GM12878 (cell line): Measurements from ENCODE around the gene IFNGR2. TPM values are rescaled to one million over a fixed set of nuclear protein-coding genes. Genes with fewer than 3 reads are reported as not detected.
A peak's percentile ranks its signal among the peaks of the same experiment; 100 is the strongest.

ENCODE experiments used
- ATAC-seq: fragments of 200-7000 bp; cut with Tn5 transposase; 3 replicates; pipeline ENCODE4 v1.9.1; 2020; ENCODE audit warnings: mild to moderate bottlenecking, moderate library complexity
- BruUV-seq: library from RNA; stranded (reverse); fragments of 400-500 nt; replicated peaks from 2 replicates; lab custom pipeline; 2021; lab: Mats Ljungman, UMichigan
- CTCF ChIA-PET: fragments of 300-600 bp; sonication (Branson Sonifier 250); formaldehyde crosslinking; extraction: SDS; loops from one replicate; lab custom pipeline; 2021; ENCODE audit warnings: inconsistent platforms; lab: Yijun Ruan, JAX
- POLR2A ChIA-PET: fragments of 350-600 bp; formaldehyde crosslinking; extraction: SDS; loops from one replicate; lab custom pipeline; 2021; ENCODE audit warnings: inconsistent platforms; lab: Charles Lee
- RAD21 ChIA-PET: fragments of 300-600 bp; sonication (Branson Sonifier 250); formaldehyde crosslinking; loops from one replicate; lab custom pipeline; 2023; ENCODE audit warnings: antibody characterized with exemption; ENCODE audit not compliant: unreplicated experiment; lab: Charles Lee
- SMC1A ChIA-PET: fragments of 300-600 bp; sonication (Branson Sonifier 250); formaldehyde crosslinking; loops from one replicate; lab custom pipeline; 2023; ENCODE audit not compliant: unreplicated experiment, uncharacterized antibody; lab: Charles Lee
- DNase-seq: peaks from one replicate; pipeline ENCODE4 v3.0.0-alpha.2; 2011; ENCODE audit warnings: low read depth, low spot score
- FAIRE-seq: peaks from 3 replicates; lab custom pipeline; 2011; peaks lifted over from hg19 to GRCh38; lab: Jason Lieb, UNC
- H2AFZ ChIP-seq: 2 replicates; pipeline ENCODE4 v1.6.0; 2011; ENCODE audit warnings: low read depth, low read length, control low read depth; ENCODE audit not compliant: control insufficient read depth
- H3K27ac ChIP-seq: 2 replicates; pipeline ENCODE4 v1.5.1; 2011; ENCODE audit warnings: control low read depth; ENCODE audit not compliant: control insufficient read depth, insufficient read depth
- H3K27me3 ChIP-seq, 2 experiments: replicated peaks in 1 of 2; 2 replicates each; pipeline versions ENCODE4 v1.6.0 to v1.6.1; 2011; ENCODE audit warnings: low read length in 1 of 2; ENCODE audit not compliant: control insufficient read depth in 2 of 2, insufficient read depth in 2 of 2
- H3K36me3 ChIP-seq, 2 experiments: 2 replicates each; pipeline ENCODE4 v1.5.1; 2011; ENCODE audit warnings: low read length in 1 of 2; ENCODE audit not compliant: control insufficient read depth in 2 of 2, insufficient read depth in 2 of 2
- H3K4me1 ChIP-seq: 2 replicates; pipeline ENCODE4 v1.6.1; 2011; ENCODE audit warnings: mild to moderate bottlenecking, low read length, moderate library complexity, mixed read lengths; ENCODE audit not compliant: control insufficient read depth, insufficient read depth
- H3K4me2 ChIP-seq: 2 replicates; pipeline ENCODE4 v1.6.0; 2011; ENCODE audit warnings: control low read depth; ENCODE audit not compliant: control insufficient read depth, insufficient read depth
- H3K4me3 ChIP-seq: fragments of 200-600 bp; sonication (generic); 2 replicates; pipeline ENCODE4 v1.5.1; 2016
- H3K79me2 ChIP-seq: 2 replicates; pipeline ENCODE4 v1.6.0; 2011; ENCODE audit warnings: low read length; ENCODE audit not compliant: control insufficient read depth, insufficient read depth
- H3K9ac ChIP-seq: 2 replicates; pipeline ENCODE4 v1.8.0; 2011; ENCODE audit warnings: low read length, control low read depth, mixed read lengths; ENCODE audit not compliant: control insufficient read depth, insufficient read depth
- H3K9me3 ChIP-seq: replicated peaks from 3 replicates; pipeline ENCODE4 v1.5.1; 2011; ENCODE audit warnings: mild to moderate bottlenecking, low read length; ENCODE audit not compliant: control insufficient read depth, insufficient read depth
- H4K20me1 ChIP-seq: 2 replicates; pipeline ENCODE4 v1.6.0; 2011; ENCODE audit not compliant: control insufficient read depth, insufficient read depth
- CBX3 ChIP-seq: fragments of 200-600 bp; sonication (generic); IDR thresholded peaks from 2 replicates; pipeline ENCODE4 v1.6.1; 2016; ENCODE audit warnings: low read depth, borderline replicate concordance
- CBX5 ChIP-seq: sonication (generic); IDR thresholded peaks from 2 replicates; pipeline ENCODE4 v1.6.1; 2016; ENCODE audit warnings: low read depth, moderate library complexity, mild to moderate bottlenecking, inconsistent platforms
- KLF5 ChIP-seq: fragments of 450-650 bp; IDR thresholded peaks from 2 replicates; pipeline ENCODE4 v1.6.1; 2014; ENCODE audit warnings: mild to moderate bottlenecking; ENCODE audit not compliant: partially characterized antibody
- NFYA ChIP-seq: IDR thresholded peaks from 2 replicates; pipeline ENCODE4 v1.6.1; 2011; ENCODE audit warnings: low read depth, mild to moderate bottlenecking, low read length, improper control_type of control experiment, borderline replicate concordance
- SP1 ChIP-seq: IDR thresholded peaks from one replicate; pipeline ENCODE4 v1.6.1; 2011; ENCODE audit warnings: low read depth, low read length
- SREBF1 ChIP-seq: IDR thresholded peaks from 2 replicates; pipeline ENCODE4 v1.6.1; 2012; ENCODE audit warnings: mild to moderate bottlenecking, low read length
- WGBS: methylation state at CpG from one replicate; pipeline ENCODE4 v1.1.6; 2016; ENCODE audit warnings: low lambda C conversion rate; ENCODE audit not compliant: insufficient replicate concordance, insufficient coverage; ENCODE audit errors: missing lambda C conversion rate; 5-methylcytosine and 5-hydroxymethylcytosine counted together
- in situ Hi-C: fragments of 300-500 bp; cut with MboI; formaldehyde crosslinking; loops from 9 replicates; pipeline ENCODE4 v1.14.3; 2018; ENCODE audit warnings: mixed read lengths
- intact Hi-C: fragments of 100-400 bp; cut with micrococcal nuclease; formaldehyde crosslinking; loops from one replicate; pipeline ENCODE4 v1.14.2; 2022; ENCODE audit not compliant: unreplicated experiment
- polyA plus RNA-seq, 11 experiments: library from polyadenylated mRNA; depleted of rRNA in 4 of 11; unstranded in 6 of 11; stranded (reverse) in 5 of 11; fragments of >200 nt; fragmentation: Nextera tagmentation in 4 of 11; fragmentation: Illumina TruSeq in 1 of 11; extraction: Ambion mirVana in 4 of 11; extraction: Trizol in 1 of 11; gene quantifications; 1 replicate in 1 of 11; 2 replicates in 10 of 11; pipeline versions ENCODE4 v1.2.1 to v1.2.3, GENCODE V29; 2011 to 2016; ENCODE audit warnings: inconsistent platforms in 2 of 11, missing spikeins in 2 of 11, low read depth in 1 of 11
- total RNA-seq, 4 experiments: library from RNA; depleted of rRNA in 3 of 4; stranded (reverse); fragments of >200 nt in 3 of 4; fragmentation: Illumina TruSeq in 1 of 4; extraction: Trizol in 1 of 4; gene quantifications; 2 replicates each; pipeline versions ENCODE4 v1.2.1 to v1.2.3, GENCODE V29; 2013 to 2021
- TF ChIP-seq, protein P1 (sequence below): fragments of 450-650 bp; IDR thresholded peaks from 2 replicates; pipeline ENCODE4 v1.6.1; 2017; ENCODE audit warnings: low read depth, mild to moderate bottlenecking, moderate library complexity
- TF ChIP-seq, protein P2 (sequence below): fragments of 450-650 bp; IDR thresholded peaks from 2 replicates; pipeline ENCODE4 v1.6.1; 2016; ENCODE audit warnings: mild to moderate bottlenecking, moderate library complexity, borderline replicate concordance
- TF ChIP-seq, protein P3 (sequence below): fragments of 450-650 bp; IDR thresholded peaks from 2 replicates; pipeline ENCODE4 v1.6.1; 2016; ENCODE audit warnings: mild to moderate bottlenecking
- TF ChIP-seq, protein P4 (sequence below): fragments of 450-650 bp; IDR thresholded peaks from 2 replicates; pipeline ENCODE4 v1.6.1; 2017; ENCODE audit warnings: mild to moderate bottlenecking, low read depth, inconsistent platforms; ENCODE audit not compliant: poor library complexity, severe bottlenecking
- TF ChIP-seq, protein P5 (sequence below): IDR thresholded peaks from 2 replicates; pipeline ENCODE4 v1.6.1; 2011; ENCODE audit warnings: borderline replicate concordance, low read depth, mild to moderate bottlenecking, moderate library complexity, mixed read lengths, low read length; ENCODE audit not compliant: insufficient read depth; ENCODE audit errors: extremely low read length

Gene IFNGR2
- total and polyA plus RNA-seq, 10 of the 15 experiments (the other 5 are each of a cell fraction or from before 2014, with no cell fraction given) = 23.6 to 98.8 (median 77.0) TPM

DNA sequence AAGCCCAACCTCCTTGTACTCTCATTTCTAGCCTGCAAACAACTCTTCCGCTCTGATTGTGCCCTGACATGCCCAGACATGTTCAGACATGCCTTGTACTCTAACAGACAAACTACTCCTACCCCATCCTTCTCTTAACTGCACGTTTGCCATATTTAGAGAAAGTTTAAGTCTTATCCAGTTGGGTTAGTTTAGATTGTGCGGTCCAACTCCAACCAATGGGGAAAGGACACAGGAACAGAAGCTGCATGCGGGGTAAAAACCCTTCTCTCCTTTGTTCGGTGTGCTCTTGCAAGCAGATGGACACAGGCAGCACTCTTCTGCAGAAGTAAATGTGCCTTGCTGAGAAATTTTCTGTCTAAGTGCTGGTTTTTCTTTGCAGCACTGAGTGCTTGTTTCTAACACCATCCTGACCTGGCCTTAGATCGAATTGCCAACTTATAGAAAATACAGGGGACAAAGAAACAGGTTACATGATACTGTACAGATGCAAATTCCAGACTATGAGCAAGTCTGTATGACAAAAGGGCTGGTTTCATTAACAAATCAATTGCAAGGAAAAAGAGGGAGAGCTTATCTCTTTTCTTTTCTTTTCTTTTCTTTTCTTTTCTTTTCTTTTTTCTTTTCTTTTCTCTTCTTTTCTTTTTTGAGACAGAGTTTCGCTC is 35.8 kb upstream of the IFNGR2 start:
- H3K9me3 ChIP-seq = peaks cover 24% of the 10 kb centered on the region
- no peak overlapping the region for H3K4me3 ChIP-seq
- no peaks in the 10 kb centered on the region for H4K20me1 ChIP-seq
- no TSS peak for BruUV-seq
- H3K27me3 ChIP-seq = no peaks in the 10 kb centered on the region
- no peaks in the 10 kb centered on the region for H3K36me3 ChIP-seq
- H3K4me1 ChIP-seq = peaks cover 5% of the 10 kb centered on the region; the same call in 1 of the 2 replicates
- no peak overlapping the region for H3K4me2 ChIP-seq
- RAD21 ChIA-PET = interaction anchor here (0.7 to 1.9 kb wide), 2 partner anchors 77 to 170 kb away, joined by 3 to 6 read pairs; no protein-coding TSS in a partner anchor
- ATAC-seq (no peak), FAIRE-seq (no peak)
- H2AFZ ChIP-seq = no peak overlapping the region
- TF ChIP-seq, protein P1, sequence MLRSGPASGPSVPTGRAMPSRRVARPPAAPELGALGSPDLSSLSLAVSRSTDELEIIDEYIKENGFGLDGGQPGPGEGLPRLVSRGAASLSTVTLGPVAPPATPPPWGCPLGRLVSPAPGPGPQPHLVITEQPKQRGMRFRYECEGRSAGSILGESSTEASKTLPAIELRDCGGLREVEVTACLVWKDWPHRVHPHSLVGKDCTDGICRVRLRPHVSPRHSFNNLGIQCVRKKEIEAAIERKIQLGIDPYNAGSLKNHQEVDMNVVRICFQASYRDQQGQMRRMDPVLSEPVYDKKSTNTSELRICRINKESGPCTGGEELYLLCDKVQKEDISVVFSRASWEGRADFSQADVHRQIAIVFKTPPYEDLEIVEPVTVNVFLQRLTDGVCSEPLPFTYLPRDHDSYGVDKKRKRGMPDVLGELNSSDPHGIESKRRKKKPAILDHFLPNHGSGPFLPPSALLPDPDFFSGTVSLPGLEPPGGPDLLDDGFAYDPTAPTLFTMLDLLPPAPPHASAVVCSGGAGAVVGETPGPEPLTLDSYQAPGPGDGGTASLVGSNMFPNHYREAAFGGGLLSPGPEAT = peak; percentile 73
- peak; percentile 66; the same call in 1 of the 2 replicates for TF ChIP-seq CBX3
- TF ChIP-seq SREBF1 = no peak
- TF ChIP-seq, protein P2, sequence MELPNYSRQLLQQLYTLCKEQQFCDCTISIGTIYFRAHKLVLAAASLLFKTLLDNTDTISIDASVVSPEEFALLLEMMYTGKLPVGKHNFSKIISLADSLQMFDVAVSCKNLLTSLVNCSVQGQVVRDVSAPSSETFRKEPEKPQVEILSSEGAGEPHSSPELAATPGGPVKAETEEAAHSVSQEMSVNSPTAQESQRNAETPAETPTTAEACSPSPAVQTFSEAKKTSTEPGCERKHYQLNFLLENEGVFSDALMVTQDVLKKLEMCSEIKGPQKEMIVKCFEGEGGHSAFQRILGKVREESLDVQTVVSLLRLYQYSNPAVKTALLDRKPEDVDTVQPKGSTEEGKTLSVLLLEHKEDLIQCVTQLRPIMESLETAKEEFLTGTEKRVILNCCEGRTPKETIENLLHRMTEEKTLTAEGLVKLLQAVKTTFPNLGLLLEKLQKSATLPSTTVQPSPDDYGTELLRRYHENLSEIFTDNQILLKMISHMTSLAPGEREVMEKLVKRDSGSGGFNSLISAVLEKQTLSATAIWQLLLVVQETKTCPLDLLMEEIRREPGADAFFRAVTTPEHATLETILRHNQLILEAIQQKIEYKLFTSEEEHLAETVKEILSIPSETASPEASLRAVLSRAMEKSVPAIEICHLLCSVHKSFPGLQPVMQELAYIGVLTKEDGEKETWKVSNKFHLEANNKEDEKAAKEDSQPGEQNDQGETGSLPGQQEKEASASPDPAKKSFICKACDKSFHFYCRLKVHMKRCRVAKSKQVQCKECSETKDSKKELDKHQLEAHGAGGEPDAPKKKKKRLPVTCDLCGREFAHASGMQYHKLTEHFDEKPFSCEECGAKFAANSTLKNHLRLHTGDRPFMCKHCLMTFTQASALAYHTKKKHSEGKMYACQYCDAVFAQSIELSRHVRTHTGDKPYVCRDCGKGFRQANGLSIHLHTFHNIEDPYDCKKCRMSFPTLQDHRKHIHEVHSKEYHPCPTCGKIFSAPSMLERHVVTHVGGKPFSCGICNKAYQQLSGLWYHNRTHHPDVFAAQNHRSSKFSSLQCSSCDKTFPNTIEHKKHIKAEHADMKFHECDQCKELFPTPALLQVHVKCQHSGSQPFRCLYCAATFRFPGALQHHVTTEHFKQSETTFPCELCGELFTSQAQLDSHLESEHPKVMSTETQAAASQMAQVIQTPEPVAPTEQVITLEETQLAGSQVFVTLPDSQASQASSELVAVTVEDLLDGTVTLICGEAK = 0 out of 2 replicates have a peak, but pooled peaks have one; percentile 15
- TF ChIP-seq, protein P3, sequence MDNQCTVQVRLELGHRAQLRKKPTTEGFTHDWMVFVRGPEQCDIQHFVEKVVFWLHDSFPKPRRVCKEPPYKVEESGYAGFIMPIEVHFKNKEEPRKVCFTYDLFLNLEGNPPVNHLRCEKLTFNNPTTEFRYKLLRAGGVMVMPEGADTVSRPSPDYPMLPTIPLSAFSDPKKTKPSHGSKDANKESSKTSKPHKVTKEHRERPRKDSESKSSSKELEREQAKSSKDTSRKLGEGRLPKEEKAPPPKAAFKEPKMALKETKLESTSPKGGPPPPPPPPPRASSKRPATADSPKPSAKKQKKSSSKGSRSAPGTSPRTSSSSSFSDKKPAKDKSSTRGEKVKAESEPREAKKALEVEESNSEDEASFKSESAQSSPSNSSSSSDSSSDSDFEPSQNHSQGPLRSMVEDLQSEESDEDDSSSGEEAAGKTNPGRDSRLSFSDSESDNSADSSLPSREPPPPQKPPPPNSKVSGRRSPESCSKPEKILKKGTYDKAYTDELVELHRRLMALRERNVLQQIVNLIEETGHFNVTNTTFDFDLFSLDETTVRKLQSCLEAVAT = peak; percentile 40; the same call in 1 of the 2 replicates
- no peak for TF ChIP-seq NFYA
- TF ChIP-seq CBX5 = peak; percentile 100
- peak; percentile 95 for TF ChIP-seq KLF5
- TF ChIP-seq, protein P4, sequence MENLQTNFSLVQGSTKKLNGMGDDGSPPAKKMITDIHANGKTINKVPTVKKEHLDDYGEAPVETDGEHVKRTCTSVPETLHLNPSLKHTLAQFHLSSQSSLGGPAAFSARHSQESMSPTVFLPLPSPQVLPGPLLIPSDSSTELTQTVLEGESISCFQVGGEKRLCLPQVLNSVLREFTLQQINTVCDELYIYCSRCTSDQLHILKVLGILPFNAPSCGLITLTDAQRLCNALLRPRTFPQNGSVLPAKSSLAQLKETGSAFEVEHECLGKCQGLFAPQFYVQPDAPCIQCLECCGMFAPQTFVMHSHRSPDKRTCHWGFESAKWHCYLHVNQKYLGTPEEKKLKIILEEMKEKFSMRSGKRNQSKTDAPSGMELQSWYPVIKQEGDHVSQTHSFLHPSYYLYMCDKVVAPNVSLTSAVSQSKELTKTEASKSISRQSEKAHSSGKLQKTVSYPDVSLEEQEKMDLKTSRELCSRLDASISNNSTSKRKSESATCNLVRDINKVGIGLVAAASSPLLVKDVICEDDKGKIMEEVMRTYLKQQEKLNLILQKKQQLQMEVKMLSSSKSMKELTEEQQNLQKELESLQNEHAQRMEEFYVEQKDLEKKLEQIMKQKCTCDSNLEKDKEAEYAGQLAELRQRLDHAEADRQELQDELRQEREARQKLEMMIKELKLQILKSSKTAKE = peak; percentile 53
- TF ChIP-seq, protein P5, sequence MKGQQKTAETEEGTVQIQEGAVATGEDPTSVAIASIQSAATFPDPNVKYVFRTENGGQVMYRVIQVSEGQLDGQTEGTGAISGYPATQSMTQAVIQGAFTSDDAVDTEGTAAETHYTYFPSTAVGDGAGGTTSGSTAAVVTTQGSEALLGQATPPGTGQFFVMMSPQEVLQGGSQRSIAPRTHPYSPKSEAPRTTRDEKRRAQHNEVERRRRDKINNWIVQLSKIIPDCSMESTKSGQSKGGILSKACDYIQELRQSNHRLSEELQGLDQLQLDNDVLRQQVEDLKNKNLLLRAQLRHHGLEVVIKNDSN = peak; percentile 12
- TF ChIP-seq SP1 = no peak
- TF ChIP-seq, all 136 proteins: peak for 8
- ChIA-PET SMC1A (interaction anchor here (0.9 to 2.1 kb wide), 4 partner anchors 15 to 170 kb away, joined by 3 to 6 read pairs (median 4); no protein-coding TSS in a partner anchor), POLR2A (interaction anchor here (1.4 kb wide), 1 partner anchor 43 kb away, joined by 5 read pairs; the partner anchor contains the start of gene IFNAR1), CTCF (interaction anchor here (1.0 to 4.6 kb wide), 3 partner anchors 8 to 171 kb away, joined by 3 to 29 read pairs (median 12); no protein-coding TSS in a partner anchor)
- intact Hi-C loops = no loop called here
- H3K27ac ChIP-seq = no peak overlapping the region
- H3K79me2 ChIP-seq = no peaks in the 10 kb centered on the region
- no peak for DNase-seq
- WGBS = 66% methylated on average over 6 of the region's 7 CpGs
- no peak overlapping the region for H3K9ac ChIP-seq
- in situ Hi-C loops = no loop called here
